Karpas-422 (cell line): ENCODE data around the gene DAB1. TPM values are rescaled to one million over a fixed set of nuclear protein-coding genes. Genes with fewer than 3 reads are reported as not detected.
A peak's percentile ranks its signal among the peaks of the same experiment; 100 is the strongest.
"Not testable (repeated sequence)": the region's sequence is repeated elsewhere in the genome, so short reads cannot be mapped to it uniquely, and the experiment has no call there.

Experiments used
- DNase-seq: peaks from one replicate; pipeline ENCODE4 v3.0.0-alpha.2; 2015
- H2AFZ ChIP-seq: fragments of 200-600 bp; sonication (generic); 2 replicates; pipeline ENCODE4 v1.6.1; 2014; ENCODE audit warnings: antibody characterized with exemption, low read length, mixed read lengths
- H3K27ac ChIP-seq: fragments of 200-600 bp; sonication (generic); 2 replicates; pipeline ENCODE4 v1.5.1; 2014; ENCODE audit warnings: mild to moderate bottlenecking, low read length, moderate library complexity
- H3K27me3 ChIP-seq: fragments of 200-600 bp; sonication (generic); 2 replicates; pipeline ENCODE4 v1.6.1; 2014; ENCODE audit warnings: low read length, mixed read lengths
- H3K36me3 ChIP-seq: fragments of 200-600 bp; sonication (generic); 2 replicates; pipeline ENCODE4 v1.6.1; 2014; ENCODE audit warnings: low read length, mixed read lengths; ENCODE audit not compliant: insufficient read depth
- H3K4me1 ChIP-seq: fragments of 200-600 bp; sonication (generic); 2 replicates; pipeline ENCODE4 v1.6.1; 2014; ENCODE audit warnings: mild to moderate bottlenecking, low read length, mixed read lengths
- H3K4me2 ChIP-seq: fragments of 200-600 bp; sonication (generic); 2 replicates; pipeline ENCODE4 v1.6.1; 2014; ENCODE audit warnings: low read length, low read depth, mild to moderate bottlenecking; ENCODE audit not compliant: poor library complexity, severe bottlenecking
- H3K4me3 ChIP-seq: fragments of 200-600 bp; sonication (generic); 2 replicates; pipeline ENCODE4 v1.5.1; 2014; ENCODE audit warnings: mild to moderate bottlenecking, antibody characterized with exemption, low read length, mixed read lengths
- H3K79me2 ChIP-seq: fragments of 200-600 bp; sonication (generic); 2 replicates; pipeline ENCODE4 v1.6.1; 2014; ENCODE audit warnings: mild to moderate bottlenecking, low read length, mixed read lengths
- H3K9ac ChIP-seq: fragments of 200-600 bp; sonication (generic); 2 replicates; pipeline ENCODE4 v1.6.0; 2014; ENCODE audit warnings: low read length
- H3K9me2 ChIP-seq: fragments of 200-600 bp; sonication (generic), shearing (Covaris generic); replicated peaks from 2 replicates; pipeline ENCODE4 v1.6.0; 2014; ENCODE audit warnings: mild to moderate bottlenecking, low read length, moderate library complexity; ENCODE audit not compliant: insufficient read depth
- H3K9me3 ChIP-seq: fragments of 300-700, 200-600 bp; sonication (generic); 2 replicates; pipeline ENCODE4 v1.6.1; 2014; ENCODE audit warnings: low read length, mixed read lengths
- H4K20me1 ChIP-seq: fragments of 200-600 bp; sonication (generic); 2 replicates; pipeline ENCODE4 v1.6.1; 2014; ENCODE audit warnings: mild to moderate bottlenecking, antibody characterized with exemption, low read length, low read depth; ENCODE audit not compliant: insufficient read depth
- total RNA-seq: library from RNA; depleted of rRNA; stranded (reverse); fragments of >200 nt; shearing (Covaris generic); gene quantifications from 2 replicates; pipeline ENCODE4 v1.2.3, GENCODE V29; 2014; ENCODE audit warnings: low replicate concordance

The DAB1 gene
- total RNA-seq, 1 experiment from 2014 or later: 0.78 TPM

DNA sequence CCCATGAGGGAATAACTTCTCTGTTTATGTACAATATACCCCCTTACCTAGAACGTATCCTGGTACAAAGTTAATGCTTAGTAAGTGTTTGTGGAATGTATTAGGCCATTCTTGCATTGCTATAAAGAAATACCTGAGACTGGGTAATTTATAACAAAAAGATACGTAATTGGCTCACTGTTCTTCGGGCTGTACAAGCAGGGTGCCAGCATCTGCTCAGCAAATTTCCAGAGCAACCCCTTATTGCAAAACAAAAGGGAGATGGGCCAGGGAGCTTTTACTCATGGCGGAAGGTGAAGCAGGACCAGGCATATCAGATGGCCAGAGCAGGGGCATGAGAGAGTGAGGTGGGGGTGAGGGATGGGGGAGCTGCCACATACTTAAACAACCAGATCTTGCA is 334.6 kb downstream of the DAB1 start:
- Histone ChIP-seq H3K9me3 (no peaks in the 10 kb centered on the region), H3K27ac (no peak overlapping the region), H2AFZ (no peak overlapping the region), H3K27me3 (no peaks in the 10 kb centered on the region), H3K9ac (no peak overlapping the region), H3K4me2 (no peak overlapping the region), H4K20me1 (no peaks in the 10 kb centered on the region), H3K9me2 (no peaks in the 10 kb centered on the region), H3K4me3 (no peak overlapping the region), H3K4me1 (no peaks in the 10 kb centered on the region), H3K79me2 (no peaks in the 10 kb centered on the region), H3K36me3 (no peaks in the 10 kb centered on the region)
- DNase-seq: no peak

GRCh38 chr1:57088653-57089052 is 335.2 kb downstream of the DAB1 start:
- H3K36me3 ChIP-seq: no peaks in the 10 kb centered on the region
- H3K27me3 ChIP-seq: no peaks in the 10 kb centered on the region
- H3K27ac ChIP-seq: no peak overlapping the region
- DNase-seq: no peak
- H3K4me1 ChIP-seq: no peaks in the 10 kb centered on the region
- no peaks in the 10 kb centered on the region for H3K79me2 ChIP-seq
- H3K9me2 ChIP-seq: no peaks in the 10 kb centered on the region
- no peak overlapping the region for H3K9ac ChIP-seq
- no peak overlapping the region for H2AFZ ChIP-seq
- H3K4me2 ChIP-seq: no peak overlapping the region
- no peaks in the 10 kb centered on the region for H4K20me1 ChIP-seq
- H3K9me3 ChIP-seq: no peaks in the 10 kb centered on the region
- H3K4me3 ChIP-seq: no peak overlapping the region

DNA sequence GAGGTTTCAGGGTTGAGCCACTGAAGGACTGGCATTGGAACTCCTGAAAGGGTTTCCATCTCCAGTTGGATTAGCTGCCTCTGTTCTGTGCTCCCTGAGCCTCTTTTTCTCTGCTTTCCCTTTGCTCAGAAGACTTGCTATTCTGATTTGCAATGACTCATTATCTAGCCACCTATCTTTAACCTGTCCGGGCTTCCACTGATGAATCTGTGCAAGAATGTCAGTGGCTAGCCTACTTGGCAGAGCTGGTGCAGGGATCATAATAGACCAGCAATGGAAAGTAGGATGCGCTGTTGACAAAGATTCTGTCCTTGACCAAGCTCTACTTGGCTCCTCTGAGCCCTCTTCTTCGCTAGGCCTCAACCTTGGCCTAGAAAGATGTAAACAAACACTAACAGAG is 336.2 kb downstream of the DAB1 start:
- not testable (repeated sequence) for H4K20me1 ChIP-seq

GRCh38 chr1:57086154-57086553 is 337.7 kb downstream of the DAB1 start:
- DNase-seq: no peak
- no peak overlapping the region for H3K4me3 ChIP-seq
- no peaks in the 10 kb centered on the region for H3K9me3 ChIP-seq
- no peak overlapping the region for H2AFZ ChIP-seq
- H3K79me2 ChIP-seq: no peaks in the 10 kb centered on the region
- no peaks in the 10 kb centered on the region for H3K27me3 ChIP-seq
- H3K27ac ChIP-seq: no peak overlapping the region
- H3K9me2 ChIP-seq: no peaks in the 10 kb centered on the region
- H3K4me2 ChIP-seq: no peak overlapping the region
- H4K20me1 ChIP-seq: no peaks in the 10 kb centered on the region
- H3K4me1 ChIP-seq: no peaks in the 10 kb centered on the region
- no peak overlapping the region for H3K9ac ChIP-seq
- no peaks in the 10 kb centered on the region for H3K36me3 ChIP-seq

More for the DNA sequence above, 336.2 kb downstream of the DAB1 start:
- H2AFZ ChIP-seq, H3K4me3 ChIP-seq, H3K9me2 ChIP-seq, H3K79me2 ChIP-seq, H3K9me3 ChIP-seq, DNase-seq, H3K27ac ChIP-seq, H3K4me1 ChIP-seq, H3K27me3 ChIP-seq, H3K36me3 ChIP-seq, H3K4me2 ChIP-seq, H3K9ac ChIP-seq: not testable (repeated sequence)

- no peak for DNase-seq
- H3K27me3 ChIP-seq: no peaks in the 10 kb centered on the region
- no peak overlapping the region for H3K9ac ChIP-seq
- no peak overlapping the region for H3K4me2 ChIP-seq
- H3K36me3 ChIP-seq: no peaks in the 10 kb centered on the region
- no peak overlapping the region for H3K27ac ChIP-seq
- no peaks in the 10 kb centered on the region for H3K9me3 ChIP-seq
- no peak overlapping the region for H3K4me3 ChIP-seq
- H4K20me1 ChIP-seq: no peaks in the 10 kb centered on the region
- no peaks in the 10 kb centered on the region for H3K9me2 ChIP-seq
- H2AFZ ChIP-seq: no peak overlapping the region
- H3K4me1 ChIP-seq: no peaks in the 10 kb centered on the region
- no peaks in the 10 kb centered on the region for H3K79me2 ChIP-seq
Observed at GRCh38 chr1:57084701-57085100, 339.2 kb downstream of the DAB1 start.

DNA sequence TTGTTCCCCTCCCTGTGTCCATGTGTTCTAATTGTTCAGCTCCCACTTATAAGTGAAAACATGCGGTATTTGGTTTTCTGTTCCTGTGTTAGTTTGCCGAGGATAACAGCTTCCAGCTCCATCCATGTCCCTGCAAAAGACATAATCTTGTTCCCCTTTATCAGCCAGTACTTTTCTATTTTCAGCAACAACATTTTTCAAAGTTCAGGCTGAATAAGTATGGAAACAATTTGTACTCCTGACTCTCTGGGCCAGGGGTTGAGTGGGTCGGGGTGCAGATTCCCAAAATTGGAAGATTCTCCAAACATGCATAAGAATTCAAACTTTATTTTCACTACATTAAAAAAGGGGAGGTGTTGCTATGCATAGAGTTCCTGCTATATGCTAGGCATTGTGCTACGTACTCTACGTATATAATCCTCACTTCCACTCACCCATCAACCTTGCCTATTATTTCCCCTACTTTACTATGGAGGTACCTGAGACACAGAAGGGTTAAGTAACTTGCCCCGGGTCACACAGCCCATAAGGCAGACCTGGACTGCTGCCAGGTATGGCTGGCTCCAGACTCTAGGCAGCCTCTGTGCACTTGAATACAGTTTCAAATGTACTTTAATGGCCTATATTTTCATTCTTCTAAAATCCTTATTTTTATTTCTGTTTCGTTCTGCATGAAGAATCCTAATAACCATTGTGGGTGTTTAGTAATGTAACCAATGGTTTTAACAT is 341.0 kb downstream of the DAB1 start:
- Histone ChIP-seq H3K27me3 (no peaks in the 10 kb centered on the region), H3K4me3 (no peak overlapping the region), H3K4me1 (no peaks in the 10 kb centered on the region), H2AFZ (no peak overlapping the region), H3K27ac (no peak overlapping the region), H3K4me2 (no peak overlapping the region), H3K9me2 (no peaks in the 10 kb centered on the region), H3K9ac (no peak overlapping the region), H3K9me3 (no peaks in the 10 kb centered on the region), H3K79me2 (no peaks in the 10 kb centered on the region), H4K20me1 (no peaks in the 10 kb centered on the region), H3K36me3 (no peaks in the 10 kb centered on the region)
- DNase-seq: no peak

- DNase-seq: peak; percentile 43
- Histone ChIP-seq H3K4me1 (no peaks in the 10 kb centered on the region), H3K27me3 (no peaks in the 10 kb centered on the region), H3K9me3 (no peaks in the 10 kb centered on the region), H3K9ac (no peak overlapping the region), H3K27ac (no peak overlapping the region), H3K4me3 (no peak overlapping the region), H4K20me1 (no peaks in the 10 kb centered on the region), H3K36me3 (no peaks in the 10 kb centered on the region), H2AFZ (no peak overlapping the region), H3K79me2 (no peaks in the 10 kb centered on the region), H3K9me2 (no peaks in the 10 kb centered on the region), H3K4me2 (no peak overlapping the region)
Observed at GRCh38 chr1:57079454-57080157, 344.3 kb downstream of the DAB1 start.

DNA sequence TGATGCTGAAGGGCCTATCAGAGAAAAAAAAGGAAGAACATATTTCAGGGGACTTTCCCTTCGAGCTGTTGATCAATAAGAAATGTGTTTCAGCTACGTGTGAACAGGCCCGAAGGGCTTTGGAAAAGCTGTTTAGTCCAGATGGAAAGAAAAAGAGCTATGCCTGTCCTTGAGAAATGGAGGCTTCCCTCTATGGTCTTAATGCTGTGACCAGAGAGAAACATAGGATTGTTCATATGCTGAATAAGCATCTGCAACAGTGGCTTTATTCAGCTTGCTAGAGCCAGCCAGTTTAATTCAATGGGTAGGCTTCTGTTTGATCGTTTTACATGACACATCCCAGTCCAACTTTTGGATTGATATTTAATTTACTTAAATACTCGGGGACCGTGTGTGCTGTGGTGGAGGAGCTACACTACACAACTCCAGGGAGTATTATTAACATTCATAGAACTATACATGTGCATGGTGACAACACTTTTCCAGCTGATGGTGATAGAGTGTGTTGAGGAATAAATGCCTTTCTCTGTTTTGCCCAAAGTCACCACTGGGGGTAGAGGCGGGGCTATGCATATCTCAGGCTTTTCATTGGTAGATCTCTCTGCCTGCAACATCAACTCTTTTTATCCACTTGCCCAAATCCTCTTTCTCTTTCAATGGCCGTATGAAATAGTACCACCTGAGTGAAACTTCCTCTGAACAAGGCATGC is 351.3 kb downstream of the DAB1 start:
- DNase-seq: peak; percentile 74
- no peaks in the 10 kb centered on the region for H4K20me1 ChIP-seq
- no peaks in the 10 kb centered on the region for H3K27me3 ChIP-seq
- H3K9me3 ChIP-seq: no peaks in the 10 kb centered on the region
- H3K27ac ChIP-seq: no peak overlapping the region
- H3K4me1 ChIP-seq: no peaks in the 10 kb centered on the region
- H2AFZ ChIP-seq: no peak overlapping the region
- no peaks in the 10 kb centered on the region for H3K79me2 ChIP-seq
- H3K9me2 ChIP-seq: no peaks in the 10 kb centered on the region
- H3K36me3 ChIP-seq: no peaks in the 10 kb centered on the region
- no peak overlapping the region for H3K4me2 ChIP-seq
- no peak overlapping the region for H3K9ac ChIP-seq
- no peak overlapping the region for H3K4me3 ChIP-seq
